ENCODE measurements around the gene FBXO34. TPM values are rescaled to one million over a fixed set of nuclear protein-coding genes. Genes with fewer than 3 reads are reported as not detected.

The FBXO34 gene
- total and polyA plus RNA-seq, 9 of the 15 experiments (the other 6 are each of a cell fraction or from before 2014, with no cell fraction given): 6.3 to 24.9 (median 16.2) TPM

DNA sequence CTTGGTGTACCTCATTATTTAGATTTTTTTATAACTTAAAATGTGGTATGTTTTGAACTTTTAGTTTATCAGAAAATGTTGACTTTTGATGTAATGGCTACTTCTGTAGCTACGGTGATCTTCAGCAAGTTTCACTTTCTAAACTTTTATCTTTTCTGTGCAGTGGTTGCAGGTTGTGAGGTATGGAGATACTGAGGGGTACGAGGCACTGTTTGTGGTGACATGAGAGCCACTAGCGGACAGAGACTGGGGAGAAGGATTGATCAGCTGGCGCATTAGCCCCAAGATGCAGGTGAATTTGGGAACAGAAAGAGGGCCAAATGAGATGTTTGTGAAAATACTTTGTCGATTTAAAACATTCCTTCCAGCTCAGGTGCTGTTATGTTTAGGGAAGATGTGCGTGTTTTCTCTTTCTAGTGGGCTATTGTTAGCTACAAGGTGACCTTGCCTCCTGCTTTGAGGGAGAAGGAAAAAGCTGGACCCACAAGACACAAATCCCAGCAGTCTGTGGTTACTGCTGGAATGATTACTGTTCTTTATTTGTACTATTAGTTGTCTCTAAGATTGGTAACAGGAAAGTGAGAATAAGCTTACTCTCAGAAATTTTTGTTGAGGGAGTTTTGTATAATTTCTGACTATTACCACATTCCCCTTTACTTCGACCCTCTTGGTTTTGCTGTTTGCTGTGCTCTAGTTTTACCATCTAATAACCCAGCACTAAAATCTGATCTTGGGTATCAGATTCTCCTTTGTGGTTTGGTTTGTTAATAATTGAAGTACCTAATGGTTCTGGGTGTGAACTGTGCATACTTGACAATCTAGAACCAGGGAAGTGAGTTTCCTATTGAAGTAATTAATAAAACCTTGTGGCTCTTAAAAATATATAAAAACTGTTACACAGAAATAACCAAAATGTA lies 61.7 kb downstream of the FBXO34 start (continued):
- no peak for TF ChIP-seq ZNF507 (tag; conservative IDR thresholded peaks at IDR 0.05)
- peak; percentile 27; the same call in 1 of the 2 replicates for TF ChIP-seq CBFA2T2 (conservative IDR thresholded peaks at IDR 0.05)
- TF ChIP-seq SMARCE1 (IDR thresholded peaks at IDR 0.05): 0 out of 2 replicates have a peak, but pooled peaks have one; percentile 15
- no peak for TF ChIP-seq ZBTB8A (IDR thresholded peaks at IDR 0.05; ENCODE audit: partially characterized antibody)
- TF ChIP-seq ESRRA (IDR thresholded peaks at IDR 0.05; ENCODE audit: borderline replicate concordance, low read depth): peak; percentile 44; the same call in 1 of the 2 replicates

DNA sequence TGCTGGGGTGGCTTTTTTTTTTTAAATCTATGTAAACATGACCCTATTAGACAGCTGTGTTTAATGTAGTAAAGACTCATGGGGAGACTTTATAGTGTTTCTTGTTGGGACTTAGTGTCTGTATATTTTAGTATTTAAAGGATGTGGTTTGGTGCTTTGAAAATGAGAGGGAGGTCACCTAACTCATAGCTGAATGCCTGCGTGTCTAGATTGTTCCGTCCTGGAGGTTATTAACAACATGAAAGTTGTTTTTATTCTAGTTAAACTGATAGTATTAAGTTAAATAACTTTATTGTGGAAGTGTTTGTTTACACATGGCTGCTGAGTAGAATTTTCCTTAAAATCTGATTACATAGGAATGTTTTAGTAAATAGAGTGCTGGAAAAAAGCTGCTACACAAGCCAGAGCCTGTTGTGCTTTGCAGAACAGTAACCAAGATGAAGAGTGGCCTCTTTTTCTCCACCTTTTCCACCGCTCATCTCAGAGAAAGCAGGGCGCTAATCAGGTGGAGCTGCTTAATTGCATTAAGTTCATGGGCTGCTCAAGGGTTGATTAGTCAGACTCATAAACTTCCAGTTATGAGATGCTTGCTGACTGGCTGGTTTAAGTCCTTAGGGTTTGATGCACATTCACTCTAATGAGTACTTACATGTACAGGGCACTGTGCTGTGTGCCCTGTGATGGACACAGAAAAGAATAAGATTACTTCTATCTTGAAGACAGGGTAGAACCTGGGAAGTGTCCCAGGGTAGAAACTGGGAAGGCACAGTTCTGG lies 62.7 kb downstream of the FBXO34 start:
- Histone ChIP-seq H3K9me3 (replicated peaks; ENCODE audit: control insufficient read depth, insufficient read depth, low read depth, low read length) (no peaks in the 10 kb centered on the region), H4K20me1 (replicated peaks; ENCODE audit: control insufficient read depth, insufficient read depth, low read length) (0 out of 2 replicates have a peak, but pooled peaks cover 4% of the 10 kb centered on the region), H3K79me2 (ENCODE audit: control insufficient read depth, insufficient read depth, low read length) (peaks cover 56% of the 10 kb centered on the region), H3K4me2 (ENCODE audit: insufficient read depth, low read length) (no peak overlapping the region), H3K4me3 (no peak overlapping the region), H3K27ac (ENCODE audit: extremely low read depth, low read depth, low read length) (no peak overlapping the region), H3K9me1 (ENCODE audit: control insufficient read depth, insufficient read depth, low read length) (no peaks in the 10 kb centered on the region), H3K4me1 (replicated peaks in 1 of 2; ENCODE audit: control insufficient read depth in 2 of 2, insufficient read depth in 2 of 2, low read length in 2 of 2) (peaks cover 0 to 7% of the 10 kb centered on the region in 2 experiments; a peak in 4 of 5 replicates), H2AFZ (ENCODE audit: low read depth, low read length) (no peak overlapping the region), H3K27me3 (ENCODE audit: control insufficient read depth in 2 of 2, insufficient read depth in 2 of 2, low read length in 2 of 2) (no peaks in the 10 kb centered on the region), H3K9ac (ENCODE audit: insufficient read depth in 1 of 2, low read depth in 2 of 2, low read length in 2 of 2) (no peak overlapping the region), H3K36me3 (ENCODE audit: control insufficient read depth, insufficient read depth, low read length) (peaks cover 3% of the 10 kb centered on the region; the same call in 1 of the 3 replicates)
- no peak for ATAC-seq
- POLR2A ChIA-PET: interaction anchor here (1.3 kb wide), 1 partner anchor 13 kb away, joined by 5 read pairs; no protein-coding TSS in a partner anchor
- intact Hi-C loops (cut with micrococcal nuclease): loop anchor here (2.0 kb wide), 1 partner anchor 59 kb away; no protein-coding TSS in a partner anchor
- no peak for DNase-seq (ENCODE audit: extremely low read depth in 1 of 4, low spot score in 3 of 4)
- FAIRE-seq: no peak
- in situ Hi-C loops (cut with MboI): no loop called here
- CTCF ChIA-PET (ENCODE audit: low intra/inter-chr PET ratio): no interaction called here
- BruUV-seq (replicated peaks): no TSS peak
- WGBS (ENCODE audit: insufficient coverage, low coverage, missing lambda C conversion rate): 88% methylated on average over 4 of the region's 4 CpGs
- no peak for TF ChIP-seq TAF7 (tag; IDR thresholded peaks at IDR 0.05)
- no peak for TF ChIP-seq ZBTB49 (CRISPR knock-in tag; IDR thresholded peaks at IDR 0.05; ENCODE audit: borderline replicate concordance)
- TF ChIP-seq SMARCE1 (IDR thresholded peaks at IDR 0.05): no peak
- TF ChIP-seq CGGBP1 (CRISPR knock-in tag; IDR thresholded peaks at IDR 0.05): no peak
- no peak for TF ChIP-seq ZNF280B (CRISPR knock-in tag; IDR thresholded peaks at IDR 0.05)
- TF ChIP-seq CCNT2 (IDR thresholded peaks at IDR 0.05; ENCODE audit: borderline replicate concordance, extremely low read depth, insufficient read length, low read depth, low read length): no peak
- no peak for TF ChIP-seq KLF1 (tag; IDR thresholded peaks at IDR 0.05)
- no peak for TF ChIP-seq FOXO4 (CRISPR knock-in tag; IDR thresholded peaks at IDR 0.05)
